Measurements from ENCODE around the gene NCKAP5L.

GRCh38 chr12:49843411-49843810 is 15.2 kb upstream of the NCKAP5L start:
- TF ChIP-seq POLR2A (IDR thresholded peaks at IDR 0.05) (no peak), CTCF (IDR thresholded peaks at IDR 0.05 in 8 of 11, conservative IDR thresholded peaks at IDR 0.05 in 3 of 11) (no peak)
